IMR-90 (cell line): ENCODE data around the gene KBTBD13. TPM values are rescaled to one million over a fixed set of nuclear protein-coding genes. Genes with fewer than 3 reads are reported as not detected.

Source experiments
- ATAC-seq: fragments of 200-7000 bp; cut with Tn5 transposase; 2 replicates; pipeline ENCODE4 v1.9.1; 2020; ENCODE audit warnings: low read depth, mild to moderate bottlenecking, moderate library complexity
- BruUV-seq: library from RNA; stranded (reverse); fragments of 400-500 nt; replicated peaks from 2 replicates; lab custom pipeline; 2021; lab: Mats Ljungman, UMichigan
- CTCF ChIA-PET: fragments of 300-600 bp; formaldehyde crosslinking; extraction: SDS; loops from one replicate; lab custom pipeline; 2021; ENCODE audit warnings: antibody characterized with exemption; lab: Yijun Ruan, JAX
- POLR2A ChIA-PET: fragments of 300-600 bp; sonication (Branson Sonifier 250); formaldehyde crosslinking; loops from one replicate; lab custom pipeline; 2022; ENCODE audit warnings: antibody characterized with exemption; ENCODE audit not compliant: unreplicated experiment; lab: Charles Lee
- DNase-seq: peaks from one replicate; pipeline ENCODE4 v3.0.0; 2013
- H2AFZ ChIP-seq: replicated peaks from 2 replicates; pipeline ENCODE3; 2013; ENCODE audit warnings: low read length, mild to moderate bottlenecking; ENCODE audit not compliant: poor library complexity
- H2AK5ac ChIP-seq: 2 replicates; pipeline ENCODE4 v1.6.1; 2013; ENCODE audit warnings: low read depth, low read length, inconsistent platforms
- H2AK9ac ChIP-seq: replicated peaks from 2 replicates; pipeline ENCODE3; 2013; ENCODE audit warnings: mild to moderate bottlenecking, low read depth, low read length, moderate library complexity; ENCODE audit not compliant: poor library complexity
- H2BK120ac ChIP-seq: 2 replicates; pipeline ENCODE4 v1.6.1; 2013; ENCODE audit warnings: low read depth, low read length, inconsistent platforms
- H2BK15ac ChIP-seq: 3 replicates; pipeline ENCODE4 v1.6.1; 2013; ENCODE audit warnings: low read depth, low read length, inconsistent platforms
- H2BK20ac ChIP-seq: 2 replicates; pipeline ENCODE4 v1.6.1; 2013; ENCODE audit warnings: low read depth, mild to moderate bottlenecking, inconsistent platforms, low read length, moderate library complexity
- H2BK5ac ChIP-seq: 2 replicates; pipeline ENCODE4 v1.6.1; 2013; ENCODE audit warnings: mild to moderate bottlenecking, low read depth, low read length, inconsistent platforms; ENCODE audit not compliant: poor library complexity, severe bottlenecking
- H3K14ac ChIP-seq: replicated peaks from 2 replicates; pipeline ENCODE4 v1.6.1; 2013; ENCODE audit warnings: low read depth, low read length, inconsistent platforms
- H3K18ac ChIP-seq: 2 replicates; pipeline ENCODE4 v1.6.1; 2013; ENCODE audit warnings: low read depth, low read length, control low read depth
- H3K23ac ChIP-seq: 2 replicates; pipeline ENCODE4 v1.6.1; 2013; ENCODE audit warnings: low read depth, low read length, inconsistent platforms
- H3K27ac ChIP-seq: 2 replicates; pipeline ENCODE4 v1.5.1; 2013; ENCODE audit warnings: mild to moderate bottlenecking, control low read depth, low read length; ENCODE audit not compliant: insufficient read depth
- H3K27me3 ChIP-seq: 2 replicates; pipeline ENCODE4 v1.6.1; 2013; ENCODE audit warnings: low read length; ENCODE audit not compliant: control insufficient read depth, insufficient read depth
- H3K36me3 ChIP-seq: 2 replicates; pipeline ENCODE4 v1.6.1; 2013; ENCODE audit warnings: low read length, mixed read lengths; ENCODE audit not compliant: control insufficient read depth, insufficient read depth
- H3K4ac ChIP-seq: 2 replicates; pipeline ENCODE4 v1.6.1; 2013; ENCODE audit warnings: low read depth, low read length, inconsistent platforms
- H3K4me1 ChIP-seq: 2 replicates; pipeline ENCODE4 v1.6.1; 2013; ENCODE audit warnings: low read length, mixed read lengths; ENCODE audit not compliant: control insufficient read depth, insufficient read depth
- H3K4me2 ChIP-seq: 2 replicates; pipeline ENCODE4 v1.6.1; 2013; ENCODE audit warnings: low read depth, mild to moderate bottlenecking, control low read depth, low read length, moderate library complexity
- H3K4me3 ChIP-seq: 2 replicates; pipeline ENCODE4 v1.5.1; 2013; ENCODE audit warnings: low read depth, mild to moderate bottlenecking, control low read depth, low read length, moderate library complexity; ENCODE audit not compliant: insufficient read depth
- H3K56ac ChIP-seq: 2 replicates; pipeline ENCODE4 v1.6.1; 2013; ENCODE audit warnings: low read length, inconsistent platforms; ENCODE audit not compliant: insufficient read depth; ENCODE audit errors: extremely low read depth
- H3K79me1 ChIP-seq, 2 experiments: 2 replicates each; pipeline ENCODE4 v1.6.1; 2013; ENCODE audit warnings: low read length in 2 of 2, inconsistent platforms in 1 of 2, low read depth in 1 of 2
- H3K9ac ChIP-seq: 2 replicates; pipeline ENCODE4 v1.6.1; 2013; ENCODE audit warnings: low read depth, low read length, control low read depth
- H3K9me1 ChIP-seq: 2 replicates; pipeline ENCODE4 v1.6.1; 2013; ENCODE audit warnings: low read length, inconsistent platforms; ENCODE audit not compliant: insufficient read depth
- H3K9me3 ChIP-seq: 2 replicates; pipeline ENCODE4 v1.6.1; 2013; ENCODE audit warnings: low read length; ENCODE audit not compliant: control insufficient read depth, insufficient read depth
- H4K20me1 ChIP-seq: 2 replicates; pipeline ENCODE4 v1.6.1; 2013; ENCODE audit warnings: low read length, inconsistent platforms; ENCODE audit not compliant: insufficient read depth
- H4K5ac ChIP-seq: 2 replicates; pipeline ENCODE4 v1.6.1; 2013; ENCODE audit warnings: mild to moderate bottlenecking, low read depth, low read length, control low read depth
- H4K8ac ChIP-seq, 2 experiments: 2 replicates each; pipeline ENCODE4 v1.6.1; 2013; ENCODE audit warnings: low read depth in 2 of 2, low read length in 2 of 2, control low read depth in 1 of 2, inconsistent platforms in 1 of 2
- H4K91ac ChIP-seq: 2 replicates; pipeline ENCODE4 v1.6.1; 2013; ENCODE audit warnings: low read depth, low read length, inconsistent platforms; ENCODE audit not compliant: insufficient read depth
- CEBPB ChIP-seq: IDR thresholded peaks from 2 replicates; pipeline ENCODE4 v1.6.1; 2012; ENCODE audit warnings: low read depth, low read length, improper control_type of control experiment
- MXI1 ChIP-seq: IDR thresholded peaks from 2 replicates; pipeline ENCODE4 v1.6.1; 2012; ENCODE audit warnings: low read depth, mild to moderate bottlenecking, low read length, moderate library complexity, borderline replicate concordance
- WGBS, 2 experiments: methylation state at CpG; one replicate each; pipeline versions ENCODE4 v1.1.5 to v1.1.7; 2013; ENCODE audit warnings: missing lambda C conversion rate in 2 of 2; ENCODE audit not compliant: insufficient read length in 1 of 2; ENCODE audit errors: extremely low coverage in 2 of 2; 5-methylcytosine and 5-hydroxymethylcytosine counted together
- dilution Hi-C: fragments of 300-500 bp; cut with HindIII; formaldehyde crosslinking; loops from one replicate; pipeline ENCODE4 v1.14.3; 2018; ENCODE audit warnings: low sequenced_read_pairs; ENCODE audit not compliant: unreplicated experiment
- in situ Hi-C: fragments of 300-500 bp; cut with MboI; formaldehyde crosslinking; loops from 3 replicates; pipeline ENCODE4 v1.14.3; 2019; ENCODE audit warnings: low sequenced_read_pairs, inconsistent platforms, mixed read lengths
- intact Hi-C: fragments of 100-400 bp; cut with micrococcal nuclease; formaldehyde crosslinking; loops from 2 replicates; pipeline ENCODE4 v1.10.0; 2022
- polyA plus RNA-seq, 3 experiments: library from polyadenylated mRNA; depleted of rRNA; stranded (reverse); fragments of >200 nt; gene quantifications; 2 replicates each; pipeline ENCODE4 v1.2.3, GENCODE V29; 2012; ENCODE audit warnings: low replicate concordance in 1 of 3
- total RNA-seq: library from RNA; depleted of rRNA; stranded (reverse); fragments of >200 nt; gene quantifications from 2 replicates; pipeline ENCODE4 v1.2.3, GENCODE V29; 2012

Gene KBTBD13
- total and polyA plus RNA-seq, 2 of the 4 experiments (the other 2 are of a cell fraction) = not detected

DNA sequence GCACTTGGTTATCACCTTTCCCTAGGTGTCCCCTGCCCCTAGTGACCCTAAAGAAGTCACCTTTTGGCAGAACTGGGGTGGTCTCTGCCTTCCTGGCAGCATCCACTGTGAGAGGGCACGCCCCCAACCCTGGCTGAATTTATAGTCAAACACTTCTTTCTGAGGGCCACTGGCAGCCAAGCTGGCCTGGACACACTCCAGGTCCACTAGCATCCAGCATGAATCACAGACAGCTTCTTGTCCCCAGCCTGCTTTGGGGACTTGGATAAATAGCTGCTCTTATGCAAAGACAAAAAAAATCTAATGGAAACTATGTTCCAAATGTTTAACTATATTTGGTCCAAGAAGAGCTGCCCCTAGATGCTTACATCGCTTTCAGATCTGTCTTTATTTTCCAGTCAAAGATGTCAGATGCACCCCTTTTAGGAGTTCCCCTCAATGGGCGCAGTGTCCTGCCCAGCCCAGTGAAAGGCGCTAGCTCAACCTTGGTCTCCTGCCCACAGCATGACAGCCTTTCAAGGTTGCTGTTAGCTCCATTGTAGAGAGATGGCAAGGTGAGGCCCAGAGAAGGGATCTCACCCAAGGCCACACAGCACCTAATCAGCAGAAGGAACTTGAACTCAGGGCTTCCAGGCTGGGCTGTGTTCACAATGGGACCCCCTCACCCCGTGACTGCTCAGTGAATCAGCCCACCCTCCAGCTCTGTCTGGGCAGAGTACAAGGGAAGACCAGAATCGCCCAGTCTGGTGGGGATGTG lies 15.7 kb upstream of the KBTBD13 start:
- intact Hi-C loops = no loop called here
- Histone ChIP-seq H4K91ac (no peak overlapping the region), H3K9ac (no peak overlapping the region), H3K23ac (no peak overlapping the region), H4K20me1 (no peaks in the 10 kb centered on the region), H2BK20ac (no peak overlapping the region), H3K9me3 (peaks cover 5% of the 10 kb centered on the region; the same call in 1 of the 2 replicates), H3K4me3 (no peak overlapping the region), H2AK9ac (no peak overlapping the region), H2BK120ac (no peak overlapping the region; the same call in 1 of the 2 replicates), H3K4me1 (peaks cover 6% of the 10 kb centered on the region; the same call in 1 of the 2 replicates), H3K18ac (no peak overlapping the region), H3K27ac (no peak overlapping the region), H3K4me2 (no peak overlapping the region), H4K8ac (no peak overlapping the region), H3K56ac (no peak overlapping the region), H4K5ac (no peak overlapping the region), H3K36me3 (no peaks in the 10 kb centered on the region), H3K79me1 (no peaks in the 10 kb centered on the region), H3K9me1 (peaks cover 4% of the 10 kb centered on the region; the same call in 1 of the 2 replicates), H3K14ac (peak overlapping the region; percentile 15; the same call in 1 of the 2 replicates), H2AK5ac (peak overlapping the region; percentile 32; the same call in 1 of the 2 replicates), H3K27me3 (peaks cover 20% of the 10 kb centered on the region), H3K4ac (no peak overlapping the region), H2AFZ (no peak overlapping the region), H2BK15ac (no peak overlapping the region), H2BK5ac (no peak overlapping the region)
- POLR2A ChIA-PET = no interaction called here
- CTCF ChIA-PET = interaction anchor here (0.6 to 1.3 kb wide), 3 partner anchors 22 to 313 kb away, joined by 3 to 8 read pairs (median 4); no protein-coding TSS in a partner anchor
- TF ChIP-seq CEBPB (no peak), MXI1 (no peak)
- dilution Hi-C loops = no loop called here
- in situ Hi-C loops = no loop called here
- ATAC-seq (no peak; the same call in 1 of the 2 replicates), DNase-seq (no peak)
- no CpG with 5 or more reads among the region's 6 CpGs for WGBS, 2 experiments
- no TSS peak for BruUV-seq
